ENCODE measurements around the gene TRPM1.

The TRPM1 gene

GRCh38 chr15:31045606-31046005 lies 55.9 kb downstream of the TRPM1 start:
- TF ChIP-seq EZH2 (optimal IDR thresholded peaks at IDR 0.05; ENCODE audit: low read depth, low read length) (no peak), EZH2phosphoT487 (IDR thresholded peaks at IDR 0.05; ENCODE audit: low read length) (no peak)
- TF ChIP-seq, protein P1, sequence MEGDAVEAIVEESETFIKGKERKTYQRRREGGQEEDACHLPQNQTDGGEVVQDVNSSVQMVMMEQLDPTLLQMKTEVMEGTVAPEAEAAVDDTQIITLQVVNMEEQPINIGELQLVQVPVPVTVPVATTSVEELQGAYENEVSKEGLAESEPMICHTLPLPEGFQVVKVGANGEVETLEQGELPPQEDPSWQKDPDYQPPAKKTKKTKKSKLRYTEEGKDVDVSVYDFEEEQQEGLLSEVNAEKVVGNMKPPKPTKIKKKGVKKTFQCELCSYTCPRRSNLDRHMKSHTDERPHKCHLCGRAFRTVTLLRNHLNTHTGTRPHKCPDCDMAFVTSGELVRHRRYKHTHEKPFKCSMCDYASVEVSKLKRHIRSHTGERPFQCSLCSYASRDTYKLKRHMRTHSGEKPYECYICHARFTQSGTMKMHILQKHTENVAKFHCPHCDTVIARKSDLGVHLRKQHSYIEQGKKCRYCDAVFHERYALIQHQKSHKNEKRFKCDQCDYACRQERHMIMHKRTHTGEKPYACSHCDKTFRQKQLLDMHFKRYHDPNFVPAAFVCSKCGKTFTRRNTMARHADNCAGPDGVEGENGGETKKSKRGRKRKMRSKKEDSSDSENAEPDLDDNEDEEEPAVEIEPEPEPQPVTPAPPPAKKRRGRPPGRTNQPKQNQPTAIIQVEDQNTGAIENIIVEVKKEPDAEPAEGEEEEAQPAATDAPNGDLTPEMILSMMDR (IDR thresholded peaks at IDR 0.05; ENCODE audit: low read length) = no peak
- H3K4me1 ChIP-seq (ENCODE audit: low read length) = peaks cover 24% of the 10 kb centered on the region
- H3K9me2 ChIP-seq (replicated peaks; ENCODE audit: insufficient read depth, low read length) = no peaks in the 10 kb centered on the region
- no peaks in the 10 kb centered on the region for H3K36me3 ChIP-seq (replicated peaks; ENCODE audit: insufficient read depth, low read length)
- no peaks in the 10 kb centered on the region for H3K27me3 ChIP-seq (replicated peaks; ENCODE audit: insufficient read depth, low read length)
- no peak overlapping the region for H3K9ac ChIP-seq (ENCODE audit: low read length)
- H3K9me3 ChIP-seq (replicated peaks; ENCODE audit: insufficient read depth, low read length) = no peaks in the 10 kb centered on the region
- H3K4me2 ChIP-seq (ENCODE audit: low read depth, low read length) = peak overlapping the region; percentile 32
- no peaks in the 10 kb centered on the region for H3K79me2 ChIP-seq (ENCODE audit: low read length)
- H2AFZ ChIP-seq (ENCODE audit: low read length) = no peak overlapping the region
- H3K4me3 ChIP-seq (ENCODE audit: low read length) = no peak overlapping the region
- no peaks in the 10 kb centered on the region for H4K20me1 ChIP-seq (ENCODE audit: insufficient read depth, low read length)
- no peak overlapping the region for H3K27ac ChIP-seq (ENCODE audit: low read length)
- peak; percentile 36 for DNase-seq
- no peaks in the 10 kb centered on the region for H3F3A ChIP-seq (ENCODE audit: insufficient read depth, low read length)

DNA sequence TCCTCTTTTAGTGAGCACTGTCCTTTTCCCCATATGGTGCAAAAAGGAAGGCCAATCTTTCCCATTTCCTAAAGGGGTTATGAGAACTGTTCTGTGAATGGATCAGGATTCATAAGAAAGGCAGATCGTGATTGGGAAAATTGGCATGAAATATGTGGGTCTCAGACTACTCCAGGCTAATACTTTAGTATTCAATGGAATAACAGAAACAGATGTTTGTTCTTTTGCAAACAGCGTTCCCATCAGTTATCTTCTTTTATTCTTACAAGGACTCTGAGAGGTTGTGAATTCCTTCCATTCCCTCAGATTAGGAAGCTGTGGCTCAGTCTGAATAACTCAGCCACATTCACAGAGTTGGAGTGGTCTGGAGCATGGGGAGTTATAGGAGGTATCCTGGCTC lies 58.8 kb downstream of the TRPM1 start:
- Histone ChIP-seq H3K4me3 (ENCODE audit: low read length) (no peak overlapping the region), H3K27ac (ENCODE audit: low read length) (no peak overlapping the region), H3K4me1 (ENCODE audit: low read length) (peaks cover 20% of the 10 kb centered on the region), H3K9me3 (replicated peaks; ENCODE audit: insufficient read depth, low read length) (no peaks in the 10 kb centered on the region), H3K4me2 (ENCODE audit: low read depth, low read length) (no peak overlapping the region), H3K36me3 (replicated peaks; ENCODE audit: insufficient read depth, low read length) (no peaks in the 10 kb centered on the region), H4K20me1 (ENCODE audit: insufficient read depth, low read length) (no peaks in the 10 kb centered on the region), H3F3A (ENCODE audit: insufficient read depth, low read length) (no peaks in the 10 kb centered on the region), H3K9me2 (replicated peaks; ENCODE audit: insufficient read depth, low read length) (no peaks in the 10 kb centered on the region), H3K27me3 (replicated peaks; ENCODE audit: insufficient read depth, low read length) (no peaks in the 10 kb centered on the region), H3K79me2 (ENCODE audit: low read length) (no peaks in the 10 kb centered on the region), H2AFZ (ENCODE audit: low read length) (no peak overlapping the region), H3K9ac (ENCODE audit: low read length) (no peak overlapping the region)
- no peak for TF ChIP-seq EZH2 (optimal IDR thresholded peaks at IDR 0.05; ENCODE audit: low read depth, low read length)
- TF ChIP-seq EZH2phosphoT487 (IDR thresholded peaks at IDR 0.05; ENCODE audit: low read length) = no peak
- TF ChIP-seq, protein P1 (IDR thresholded peaks at IDR 0.05; ENCODE audit: low read length) = no peak
- DNase-seq = no peak

- Histone ChIP-seq H3K4me3 (ENCODE audit: low read length) (no peak overlapping the region), H3K4me1 (ENCODE audit: low read length) (peaks cover 20% of the 10 kb centered on the region), H3K9me2 (replicated peaks; ENCODE audit: insufficient read depth, low read length) (no peaks in the 10 kb centered on the region), H3K27me3 (replicated peaks; ENCODE audit: insufficient read depth, low read length) (no peaks in the 10 kb centered on the region), H3K4me2 (ENCODE audit: low read depth, low read length) (no peak overlapping the region), H3K36me3 (replicated peaks; ENCODE audit: insufficient read depth, low read length) (no peaks in the 10 kb centered on the region), H3K27ac (ENCODE audit: low read length) (no peak overlapping the region), H4K20me1 (ENCODE audit: insufficient read depth, low read length) (no peaks in the 10 kb centered on the region), H3K9me3 (replicated peaks; ENCODE audit: insufficient read depth, low read length) (no peaks in the 10 kb centered on the region), H3K79me2 (ENCODE audit: low read length) (no peaks in the 10 kb centered on the region), H3F3A (ENCODE audit: insufficient read depth, low read length) (no peaks in the 10 kb centered on the region), H3K9ac (ENCODE audit: low read length) (no peak overlapping the region), H2AFZ (ENCODE audit: low read length) (no peak overlapping the region)
- TF ChIP-seq, protein P1 (IDR thresholded peaks at IDR 0.05; ENCODE audit: low read length) = no peak
- TF ChIP-seq EZH2phosphoT487 (IDR thresholded peaks at IDR 0.05; ENCODE audit: low read length) = no peak
- no peak for TF ChIP-seq EZH2 (optimal IDR thresholded peaks at IDR 0.05; ENCODE audit: low read depth, low read length)
- no peak for DNase-seq
Measured at GRCh38 chr15:31041610-31042009, 59.9 kb downstream of the TRPM1 start.
